Measurements from ENCODE around the gene ROBO1. TPM values are rescaled to one million over a fixed set of nuclear protein-coding genes. Genes with fewer than 3 reads are reported as not detected.

The ROBO1 gene
- total RNA-seq, 1 donor from 2014 or later: 7.1 TPM

DNA sequence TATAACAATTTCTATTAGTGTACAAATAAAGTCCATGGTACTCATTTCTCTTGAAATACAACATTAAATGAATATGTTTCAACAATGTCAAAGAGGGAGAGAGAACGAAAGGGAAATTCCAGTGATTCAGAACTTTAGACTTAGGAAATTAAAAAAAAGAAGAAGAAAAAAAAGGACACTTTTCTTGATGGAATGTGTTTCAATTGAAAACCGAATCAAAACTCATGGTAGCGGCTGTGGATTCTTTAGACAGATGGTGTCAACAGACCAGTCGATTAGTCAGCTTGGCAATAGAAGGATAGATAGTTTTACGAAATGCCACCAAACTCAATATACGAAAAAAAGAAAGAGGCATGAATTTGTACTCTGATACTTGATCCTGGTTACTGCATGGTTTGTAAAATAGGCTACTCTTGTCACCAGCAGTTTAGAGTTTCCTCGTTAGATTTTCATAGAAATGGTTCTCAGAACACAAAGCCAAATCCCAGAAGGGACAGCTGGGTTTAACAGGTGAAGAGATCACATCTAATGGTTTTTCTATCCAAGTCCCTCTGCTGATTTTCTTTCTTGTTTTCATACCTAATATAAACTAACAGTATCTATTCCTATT, 793.5 kb downstream of the ROBO1 start:
- no peaks in the 10 kb centered on the region for H3K9me3 ChIP-seq (replicated peaks)
- intact Hi-C loops (cut with micrococcal nuclease): no loop called here

DNA sequence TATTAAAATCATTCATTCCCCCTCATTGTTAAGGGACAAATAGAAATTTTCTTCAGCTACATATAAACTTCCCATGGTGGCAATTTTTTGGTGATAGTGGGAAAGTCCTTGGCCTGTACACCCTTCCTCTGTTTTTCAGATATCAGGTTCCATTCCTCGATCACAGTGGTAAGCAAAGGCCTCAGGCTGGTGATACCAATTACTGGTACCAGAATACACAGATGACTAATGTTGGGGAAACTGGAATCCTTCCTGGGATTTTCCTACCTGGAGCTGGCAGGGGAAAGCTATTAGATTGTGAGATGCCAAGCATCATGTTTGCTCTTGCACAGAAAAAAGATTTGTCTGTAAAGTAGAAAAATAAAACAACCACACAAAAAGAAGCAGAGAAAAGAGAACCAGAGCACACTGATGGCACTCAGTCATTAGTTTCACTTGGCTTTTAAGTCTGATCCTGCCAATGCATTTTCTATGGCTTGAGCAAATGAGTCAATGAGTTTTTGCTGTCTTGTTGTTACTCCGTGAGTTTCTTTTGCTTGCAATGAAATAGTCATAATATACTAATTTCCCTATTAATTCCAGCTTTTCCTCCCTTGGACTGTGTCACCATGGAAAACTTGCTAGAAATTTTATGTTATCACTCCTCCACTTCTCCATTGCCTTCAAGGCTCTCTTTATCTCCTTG, 795.0 kb downstream of the ROBO1 start:
- TF ChIP-seq CTCF (IDR thresholded peaks at IDR 0.05; ENCODE audit: borderline replicate concordance): no peak
- no peak overlapping the region for H3K27ac ChIP-seq (replicated peaks)
- no peaks in the 10 kb centered on the region for H3K36me3 ChIP-seq
- H3K4me1 ChIP-seq: no peaks in the 10 kb centered on the region
- H3K9me3 ChIP-seq (replicated peaks): no peaks in the 10 kb centered on the region
- no peak overlapping the region for H3K4me3 ChIP-seq
- DNase-seq: no peak
- H3K27me3 ChIP-seq (ENCODE audit: low read depth): no peaks in the 10 kb centered on the region
- intact Hi-C loops (cut with micrococcal nuclease): no loop called here

More for the DNA sequence above, 793.5 kb downstream of the ROBO1 start:
- no peaks in the 10 kb centered on the region for H3K27me3 ChIP-seq (ENCODE audit: low read depth)
- no peak overlapping the region for H3K27ac ChIP-seq (replicated peaks)
- H3K4me1 ChIP-seq: no peaks in the 10 kb centered on the region
- no peak overlapping the region for H3K4me3 ChIP-seq
- DNase-seq: no peak
- no peak for TF ChIP-seq CTCF (IDR thresholded peaks at IDR 0.05; ENCODE audit: borderline replicate concordance)
- no peaks in the 10 kb centered on the region for H3K36me3 ChIP-seq

- Histone ChIP-seq H3K36me3 (no peaks in the 10 kb centered on the region), H3K9me3 (replicated peaks) (no peaks in the 10 kb centered on the region), H3K4me3 (no peak overlapping the region), H3K27me3 (ENCODE audit: low read depth) (no peaks in the 10 kb centered on the region), H3K4me1 (no peaks in the 10 kb centered on the region), H3K27ac (replicated peaks) (no peak overlapping the region)
- intact Hi-C loops (cut with micrococcal nuclease): no loop called here
- no peak for TF ChIP-seq CTCF (IDR thresholded peaks at IDR 0.05; ENCODE audit: borderline replicate concordance)
- DNase-seq: no peak
Observed at GRCh38 chr3:78970656-78971055, 797.1 kb downstream of the ROBO1 start.

DNA sequence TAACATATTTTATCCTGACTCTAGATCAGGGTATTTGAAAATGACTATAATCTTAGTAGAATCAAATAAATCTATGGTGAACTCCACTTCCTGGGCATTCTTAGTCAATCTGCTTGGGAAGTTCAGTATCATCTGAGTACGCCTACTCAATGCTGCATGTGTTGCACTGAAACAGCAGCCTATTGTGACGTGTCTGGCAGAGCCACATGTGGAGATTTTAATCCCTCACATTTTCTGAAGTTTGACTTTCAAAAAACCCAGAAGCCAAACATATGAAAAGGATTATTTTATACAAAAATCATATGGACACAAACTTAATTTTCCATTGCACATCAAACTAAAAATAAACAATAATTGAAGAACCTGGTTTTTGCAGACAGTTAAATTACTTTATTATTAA, 798.3 kb downstream of the ROBO1 start:
- TF ChIP-seq CTCF (IDR thresholded peaks at IDR 0.05; ENCODE audit: borderline replicate concordance): no peak
- no peak overlapping the region for H3K4me3 ChIP-seq
- no peaks in the 10 kb centered on the region for H3K27me3 ChIP-seq (ENCODE audit: low read depth)
- H3K9me3 ChIP-seq (replicated peaks): no peaks in the 10 kb centered on the region
- no peaks in the 10 kb centered on the region for H3K36me3 ChIP-seq
- no peaks in the 10 kb centered on the region for H3K4me1 ChIP-seq
- no peak overlapping the region for H3K27ac ChIP-seq (replicated peaks)
- DNase-seq: no peak
- intact Hi-C loops (cut with micrococcal nuclease): no loop called here

- no peak for DNase-seq
- Histone ChIP-seq H3K9me3 (replicated peaks) (peaks cover 4% of the 10 kb centered on the region), H3K36me3 (no peaks in the 10 kb centered on the region), H3K4me1 (no peaks in the 10 kb centered on the region), H3K4me3 (no peak overlapping the region), H3K27me3 (ENCODE audit: low read depth) (no peaks in the 10 kb centered on the region), H3K27ac (replicated peaks) (no peak overlapping the region)
- intact Hi-C loops (cut with micrococcal nuclease): no loop called here
- no peak for TF ChIP-seq CTCF (IDR thresholded peaks at IDR 0.05; ENCODE audit: borderline replicate concordance)
Observed at GRCh38 chr3:78967061-78967460, 800.7 kb downstream of the ROBO1 start.

All from left ventricle myocardium inferior (tissue), 1 donor.